ENCODE results near the gene NALF2.

NALF2 gene

GRCh38 chrX:69503782-69504625 lies at the start of gene NALF2:
NALF2 (plus strand) TSS chrX:69504326; CDS start chrX:69505283, 957 bp downstream.
- Histone ChIP-seq H3K9ac (ENCODE audit: low read length) (no peak within 1 kb of the TSS), H3K4me3 (ENCODE audit: low read length) (no peak within 1 kb of the TSS), H3K27me3 (ENCODE audit: control insufficient read depth, insufficient read depth, low read length) (peaks cover 17% of the 10 kb centered on the region), H3K36me3 (ENCODE audit: control insufficient read depth, insufficient read depth, low read length) (no peaks in the 10 kb centered on the region), H3K9me3 (ENCODE audit: control insufficient read depth, low read length) (no peaks in the 10 kb centered on the region), H3K4me1 (ENCODE audit: control insufficient read depth, insufficient read depth, low read length) (no peaks in the 10 kb centered on the region)

GRCh38 chrX:69457756-69458155 lies 46.4 kb upstream of the NALF2 start:
- Histone ChIP-seq H3K36me3 (ENCODE audit: control insufficient read depth, insufficient read depth, low read length) (no peaks in the 10 kb centered on the region), H3K9me3 (ENCODE audit: control insufficient read depth, low read length) (no peaks in the 10 kb centered on the region), H3K4me1 (ENCODE audit: control insufficient read depth, insufficient read depth, low read length) (no peaks in the 10 kb centered on the region), H3K4me3 (ENCODE audit: low read length) (no peak overlapping the region), H3K9ac (ENCODE audit: low read length) (no peak overlapping the region), H3K27me3 (ENCODE audit: control insufficient read depth, insufficient read depth, low read length) (no peaks in the 10 kb centered on the region)

GRCh38 chrX:69466546-69466945 lies 37.6 kb upstream of the NALF2 start:
- no peaks in the 10 kb centered on the region for H3K4me1 ChIP-seq (ENCODE audit: control insufficient read depth, insufficient read depth, low read length)
- H3K4me3 ChIP-seq (ENCODE audit: low read length): no peak overlapping the region
- no peaks in the 10 kb centered on the region for H3K27me3 ChIP-seq (ENCODE audit: control insufficient read depth, insufficient read depth, low read length)
- H3K9ac ChIP-seq (ENCODE audit: low read length): no peak overlapping the region
- H3K9me3 ChIP-seq (ENCODE audit: control insufficient read depth, low read length): no peaks in the 10 kb centered on the region
- no peaks in the 10 kb centered on the region for H3K36me3 ChIP-seq (ENCODE audit: control insufficient read depth, insufficient read depth, low read length)

- Histone ChIP-seq H3K9me3 (ENCODE audit: control insufficient read depth, low read length) (no peaks in the 10 kb centered on the region), H3K9ac (ENCODE audit: low read length) (no peak overlapping the region), H3K4me1 (ENCODE audit: control insufficient read depth, insufficient read depth, low read length) (no peaks in the 10 kb centered on the region), H3K4me3 (ENCODE audit: low read length) (no peak overlapping the region), H3K36me3 (ENCODE audit: control insufficient read depth, insufficient read depth, low read length) (no peaks in the 10 kb centered on the region), H3K27me3 (ENCODE audit: control insufficient read depth, insufficient read depth, low read length) (no peaks in the 10 kb centered on the region)
Observed at GRCh38 chrX:69469975-69470374, 34.2 kb upstream of the NALF2 start.

GRCh38 chrX:69489625-69490024 lies 14.5 kb upstream of the NALF2 start:
- no peaks in the 10 kb centered on the region for H3K36me3 ChIP-seq (ENCODE audit: control insufficient read depth, insufficient read depth, low read length)
- H3K4me3 ChIP-seq (ENCODE audit: low read length): no peak overlapping the region
- no peaks in the 10 kb centered on the region for H3K9me3 ChIP-seq (ENCODE audit: control insufficient read depth, low read length)
- H3K9ac ChIP-seq (ENCODE audit: low read length): no peak overlapping the region
- no peaks in the 10 kb centered on the region for H3K4me1 ChIP-seq (ENCODE audit: control insufficient read depth, insufficient read depth, low read length)
- no peaks in the 10 kb centered on the region for H3K27me3 ChIP-seq (ENCODE audit: control insufficient read depth, insufficient read depth, low read length)

GRCh38 chrX:69493193-69493592 lies 10.9 kb upstream of the NALF2 start:
- no peak overlapping the region for H3K9ac ChIP-seq (ENCODE audit: low read length)
- H3K9me3 ChIP-seq (ENCODE audit: control insufficient read depth, low read length): no peaks in the 10 kb centered on the region
- no peak overlapping the region for H3K4me3 ChIP-seq (ENCODE audit: low read length)
- H3K4me1 ChIP-seq (ENCODE audit: control insufficient read depth, insufficient read depth, low read length): no peaks in the 10 kb centered on the region
- no peaks in the 10 kb centered on the region for H3K27me3 ChIP-seq (ENCODE audit: control insufficient read depth, insufficient read depth, low read length)
- no peaks in the 10 kb centered on the region for H3K36me3 ChIP-seq (ENCODE audit: control insufficient read depth, insufficient read depth, low read length)

- Histone ChIP-seq H3K9me3 (ENCODE audit: control insufficient read depth, low read length) (no peaks in the 10 kb centered on the region), H3K9ac (ENCODE audit: low read length) (no peak overlapping the region), H3K27me3 (ENCODE audit: control insufficient read depth, insufficient read depth, low read length) (no peaks in the 10 kb centered on the region), H3K36me3 (ENCODE audit: control insufficient read depth, insufficient read depth, low read length) (no peaks in the 10 kb centered on the region), H3K4me3 (ENCODE audit: low read length) (no peak overlapping the region), H3K4me1 (ENCODE audit: control insufficient read depth, insufficient read depth, low read length) (no peaks in the 10 kb centered on the region)
Observed at GRCh38 chrX:69493766-69494165, 10.4 kb upstream of the NALF2 start.

- no peaks in the 10 kb centered on the region for H3K36me3 ChIP-seq (ENCODE audit: control insufficient read depth, insufficient read depth, low read length)
- H3K4me3 ChIP-seq (ENCODE audit: low read length): no peak overlapping the region
- H3K27me3 ChIP-seq (ENCODE audit: control insufficient read depth, insufficient read depth, low read length): no peaks in the 10 kb centered on the region
- no peaks in the 10 kb centered on the region for H3K9me3 ChIP-seq (ENCODE audit: control insufficient read depth, low read length)
- no peaks in the 10 kb centered on the region for H3K4me1 ChIP-seq (ENCODE audit: control insufficient read depth, insufficient read depth, low read length)
- H3K9ac ChIP-seq (ENCODE audit: low read length): no peak overlapping the region
Observed at GRCh38 chrX:69496183-69496582, 7.9 kb upstream of the NALF2 start.

GRCh38 chrX:69501429-69501828 lies 2.7 kb upstream of the NALF2 start:
- H3K27me3 ChIP-seq (ENCODE audit: control insufficient read depth, insufficient read depth, low read length): peaks cover 9% of the 10 kb centered on the region

GRCh38 chrX:69503228-69503781 lies 821 bp upstream of the NALF2 start:
- no peaks in the 10 kb centered on the region for H3K4me1 ChIP-seq (ENCODE audit: control insufficient read depth, insufficient read depth, low read length)
- peaks cover 17% of the 10 kb centered on the region for H3K27me3 ChIP-seq (ENCODE audit: control insufficient read depth, insufficient read depth, low read length)
- H3K4me3 ChIP-seq (ENCODE audit: low read length): no peak overlapping the region
- H3K36me3 ChIP-seq (ENCODE audit: control insufficient read depth, insufficient read depth, low read length): no peaks in the 10 kb centered on the region
- H3K9me3 ChIP-seq (ENCODE audit: control insufficient read depth, low read length): no peaks in the 10 kb centered on the region
- no peak overlapping the region for H3K9ac ChIP-seq (ENCODE audit: low read length)

More at GRCh38 chrX:69501429-69501828, 2.7 kb upstream of the NALF2 start:
- Histone ChIP-seq H3K9me3 (ENCODE audit: control insufficient read depth, low read length) (no peaks in the 10 kb centered on the region), H3K4me3 (ENCODE audit: low read length) (no peak overlapping the region), H3K36me3 (ENCODE audit: control insufficient read depth, insufficient read depth, low read length) (no peaks in the 10 kb centered on the region), H3K9ac (ENCODE audit: low read length) (no peak overlapping the region), H3K4me1 (ENCODE audit: control insufficient read depth, insufficient read depth, low read length) (no peaks in the 10 kb centered on the region)

GRCh38 chrX:69504626-69505612 lies 793 bp downstream of the NALF2 start:
- Histone ChIP-seq H3K27me3 (ENCODE audit: control insufficient read depth, insufficient read depth, low read length) (peaks cover 17% of the 10 kb centered on the region), H3K36me3 (ENCODE audit: control insufficient read depth, insufficient read depth, low read length) (no peaks in the 10 kb centered on the region), H3K9me3 (ENCODE audit: control insufficient read depth, low read length) (no peaks in the 10 kb centered on the region), H3K4me1 (ENCODE audit: control insufficient read depth, insufficient read depth, low read length) (no peaks in the 10 kb centered on the region), H3K4me3 (ENCODE audit: low read length) (no peak overlapping the region), H3K9ac (ENCODE audit: low read length) (no peak overlapping the region)
